Amniotic epithelial cell (primary cell): Measurements from ENCODE around the gene DENND2C.

Experiments used
- DNase-seq: peaks from one replicate; pipeline ENCODE4 v3.0.0-alpha.2; 2010; ENCODE audit warnings: low read depth

DENND2C gene

GRCh38 chr1:114547076-114547475, 122.8 kb downstream of the DENND2C start:
- no peak for DNase-seq

- DNase-seq = no peak
These were observed 124.1 kb downstream of the DENND2C start for GRCh38 chr1:114545796-114546195.

GRCh38 chr1:114545315-114545714, 124.5 kb downstream of the DENND2C start:
- no peak for DNase-seq

GRCh38 chr1:114540821-114541220, 129.0 kb downstream of the DENND2C start:
- DNase-seq = no peak

- no peak for DNase-seq
These were observed 129.6 kb downstream of the DENND2C start for GRCh38 chr1:114540272-114540671.

- DNase-seq = no peak
These were observed 133.8 kb downstream of the DENND2C start for GRCh38 chr1:114536043-114536442.

- DNase-seq = no peak
These were observed 134.4 kb downstream of the DENND2C start for GRCh38 chr1:114535401-114535800.
